Measurements from ENCODE around the gene NFKBIL1. TPM values are rescaled to one million over a fixed set of nuclear protein-coding genes. Genes with fewer than 3 reads are reported as not detected.

The NFKBIL1 gene
- total and polyA plus RNA-seq, 9 of the 15 experiments (the other 6 are each of a cell fraction or from before 2014, with no cell fraction given), result 0.49 to 33.1 (median 7.6) TPM

DNA sequence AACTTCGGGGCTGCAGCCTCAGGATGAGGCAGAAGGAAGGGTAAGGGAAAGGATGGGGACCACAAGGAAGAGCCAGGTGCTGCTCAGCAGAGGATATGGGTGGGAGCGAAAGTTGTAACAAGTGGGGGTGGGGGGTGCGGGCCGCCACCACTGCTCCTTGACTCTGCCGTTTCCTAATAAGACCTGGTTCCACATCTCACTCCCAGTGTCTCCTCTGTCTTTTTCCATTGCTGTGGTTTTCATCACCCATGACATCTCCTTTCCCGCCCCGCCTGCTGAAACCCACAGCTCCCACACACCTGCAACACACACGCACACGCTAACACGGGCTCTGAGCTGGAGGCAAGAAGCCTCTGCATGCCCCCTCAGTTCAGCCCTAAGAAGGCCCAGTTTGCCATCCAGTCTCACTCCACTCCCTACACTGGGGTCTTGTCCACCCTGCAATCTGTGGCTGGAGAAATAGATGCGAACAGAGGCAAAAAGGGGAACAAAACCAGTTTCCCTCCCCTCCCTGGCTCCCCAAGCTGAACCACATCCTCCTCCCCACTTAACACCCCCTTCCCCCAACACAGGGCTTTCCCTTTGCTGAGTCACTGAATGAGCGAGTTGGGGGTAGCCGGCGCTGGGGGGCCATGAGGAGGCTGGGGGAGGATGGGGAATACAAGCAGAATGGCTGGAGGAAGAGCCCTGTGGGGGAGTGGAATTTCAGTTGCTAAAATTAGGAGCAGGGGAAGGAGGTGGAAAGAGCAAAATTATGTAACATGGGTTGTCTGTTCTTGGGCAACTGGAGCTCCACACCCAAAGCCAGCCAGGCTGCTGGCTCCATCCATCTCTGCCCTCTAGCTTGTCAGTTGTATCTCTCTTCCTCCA, 11.5 kb downstream of the NFKBIL1 start (continued):
- TF ChIP-seq AFF4 (CRISPR knock-in tag; IDR thresholded peaks at IDR 0.05), result no peak
- TF ChIP-seq HDAC3 (IDR thresholded peaks at IDR 0.05; ENCODE audit: borderline replicate concordance, partially characterized antibody), result peak; percentile 72
- TF ChIP-seq KAT7 (CRISPR knock-in tag; IDR thresholded peaks at IDR 0.05; ENCODE audit: borderline replicate concordance), result no peak
- TF ChIP-seq PHTF2 (CRISPR knock-in tag; IDR thresholded peaks at IDR 0.05), result no peak
- no peak for TF ChIP-seq U2AF1 (optimal IDR thresholded peaks at IDR 0.05; ENCODE audit: low read depth, low read length)
- no peak for TF ChIP-seq HOXB6 (CRISPR knock-in tag; IDR thresholded peaks at IDR 0.05; ENCODE audit: borderline replicate concordance)
- peak; percentile 24; the same call in 1 of the 2 replicates for TF ChIP-seq NCOA1 (IDR thresholded peaks at IDR 0.05; ENCODE audit: low read depth)
- no peak; the same call in 1 of the 2 replicates for TF ChIP-seq MTA3 (IDR thresholded peaks at IDR 0.05; ENCODE audit: borderline replicate concordance)
- no peak for TF ChIP-seq ZNF121 (CRISPR knock-in tag; conservative IDR thresholded peaks at IDR 0.05)
- TF ChIP-seq HNRNPUL1 (IDR thresholded peaks at IDR 0.05; ENCODE audit: low read length), result no peak
- no peak for TF ChIP-seq TFAM (CRISPR knock-in tag; conservative IDR thresholded peaks at IDR 0.05)
- peak; percentile 65 for TF ChIP-seq KLF16 (IDR thresholded peaks at IDR 0.05)
- no peak; a peak in 1 of 4 replicates for TF ChIP-seq FOXK2 (conservative IDR thresholded peaks at IDR 0.05 in 1 of 2, IDR thresholded peaks at IDR 0.05 in 1 of 2; ENCODE audit: low read depth in 2 of 2)
- TF ChIP-seq ZNF146 (CRISPR knock-in tag; IDR thresholded peaks at IDR 0.05; ENCODE audit: unreplicated experiment), result no peak
- TF ChIP-seq SP2 (IDR thresholded peaks at IDR 0.05; ENCODE audit: extremely low read depth, low read depth, low read length, poor library complexity, severe bottlenecking), result no peak
- TF ChIP-seq NFATC3 (IDR thresholded peaks at IDR 0.05), result no peak
- no peak for TF ChIP-seq E2F6 (IDR thresholded peaks at IDR 0.05; ENCODE audit: borderline replicate concordance in 1 of 2, extremely low read depth in 1 of 2, insufficient read depth in 1 of 2, insufficient read length in 1 of 2, low read depth in 1 of 2, low read length in 1 of 2, poor library complexity in 1 of 2, severe bottlenecking in 1 of 2)
- TF ChIP-seq EP300 (IDR thresholded peaks at IDR 0.05; ENCODE audit: low read length), result peak; percentile 28
- peak; percentile 66 for TF ChIP-seq ZNF175 (CRISPR knock-in tag; IDR thresholded peaks at IDR 0.05; ENCODE audit: low read depth)
- TF ChIP-seq SMAD4 (CRISPR knock-in tag; conservative IDR thresholded peaks at IDR 0.05), result no peak; the same call in 1 of the 2 replicates
- no peak for TF ChIP-seq ZNF766 (CRISPR knock-in tag; conservative IDR thresholded peaks at IDR 0.05)
- TF ChIP-seq ZEB2 (IDR thresholded peaks at IDR 0.05), result no peak
- TF ChIP-seq CTBP1 (IDR thresholded peaks at IDR 0.05; ENCODE audit: borderline replicate concordance), result peak; percentile 46; the same call in 1 of the 2 replicates
- TF ChIP-seq MTF1 (CRISPR knock-in tag; IDR thresholded peaks at IDR 0.05; ENCODE audit: borderline replicate concordance), result no peak
- TF ChIP-seq SMAD3 (CRISPR knock-in tag; conservative IDR thresholded peaks at IDR 0.05), result no peak
